Stimulated activated CD4-positive, alpha-beta T cell treated with anti-CD3 and anti-CD28 coated beads, TNF-alpha, amount 100 ng/mL, for 1 hour (primary cell): ENCODE measurements around the gene WWOX.

Source experiments
- DNase-seq, 3 donors: peaks; one replicate each; pipeline ENCODE4 v3.0.0-alpha.2; 2020; ENCODE audit warnings: low read depth in 3 of 3, low spot score in 1 of 3

The WWOX gene

DNA sequence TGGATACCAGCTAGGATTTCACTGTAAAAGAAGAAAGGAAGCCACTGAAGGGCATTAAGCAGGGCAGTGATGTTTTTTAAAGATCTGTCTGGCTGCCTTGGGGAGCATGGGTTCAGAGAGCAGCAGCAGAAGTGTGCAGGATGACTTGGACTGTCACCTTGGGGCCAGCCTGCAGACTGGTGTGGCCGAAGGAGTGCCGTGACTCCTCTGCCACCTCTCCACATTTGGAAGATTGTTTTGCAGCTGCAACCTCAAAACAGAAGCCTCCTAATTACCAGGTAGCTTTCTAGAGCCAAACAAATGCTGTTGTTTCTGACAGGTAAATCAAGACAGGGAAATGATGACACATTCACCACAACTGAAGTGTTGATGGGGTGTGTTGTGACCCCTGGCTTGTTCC lies 681.4 kb downstream of the WWOX start:
- no peak for DNase-seq

- no peak for DNase-seq
Observed at GRCh38 chr16:78782572-78782971, 683.1 kb downstream of the WWOX start.

DNA sequence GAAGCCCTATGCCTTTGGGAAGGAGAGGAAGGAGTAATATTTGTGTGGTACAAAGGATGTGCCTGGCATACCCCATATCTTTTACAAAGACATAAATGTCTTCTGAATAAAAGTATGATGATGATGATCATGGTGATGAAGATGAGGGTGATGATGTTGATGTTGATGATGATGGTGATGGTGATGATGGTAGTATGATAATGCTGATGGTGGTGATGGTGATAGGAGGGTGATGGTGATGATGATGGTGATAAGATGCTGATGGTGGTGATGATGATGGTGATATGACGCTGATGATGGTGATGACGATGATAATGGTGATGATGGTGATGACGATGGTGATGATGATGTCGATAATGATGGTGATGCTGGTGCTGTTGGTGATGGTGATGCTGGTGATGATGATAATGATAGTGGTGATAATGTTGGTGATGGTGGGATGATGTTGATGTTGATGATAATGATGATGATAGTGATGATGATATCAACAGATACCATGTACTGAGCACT lies 684.2 kb downstream of the WWOX start:
- DNase-seq, result no peak

- DNase-seq, result no peak
Observed at GRCh38 chr16:78784771-78785170, 685.3 kb downstream of the WWOX start.

DNA sequence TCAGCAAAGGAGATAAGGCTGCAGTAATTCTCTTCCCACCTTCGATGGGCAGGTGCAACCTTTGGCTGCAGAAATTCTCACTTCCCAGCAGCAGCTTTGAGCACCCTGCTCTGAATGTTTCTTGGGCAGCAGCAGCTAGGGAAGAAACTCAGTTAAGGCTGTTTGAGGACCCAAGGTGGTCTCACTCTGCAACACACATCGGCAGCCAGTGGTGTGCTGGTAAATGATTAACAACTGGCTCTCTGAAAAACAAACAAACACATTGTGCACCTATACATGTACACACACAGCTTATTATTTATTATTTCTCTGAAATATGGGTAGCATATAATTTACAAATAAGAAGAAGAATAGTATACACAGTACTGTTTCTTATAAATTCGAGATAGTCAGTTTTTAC lies 685.8 kb downstream of the WWOX start:
- no peak for DNase-seq

- DNase-seq, result no peak
Observed at GRCh38 chr16:78786635-78787034, 687.2 kb downstream of the WWOX start.

DNA sequence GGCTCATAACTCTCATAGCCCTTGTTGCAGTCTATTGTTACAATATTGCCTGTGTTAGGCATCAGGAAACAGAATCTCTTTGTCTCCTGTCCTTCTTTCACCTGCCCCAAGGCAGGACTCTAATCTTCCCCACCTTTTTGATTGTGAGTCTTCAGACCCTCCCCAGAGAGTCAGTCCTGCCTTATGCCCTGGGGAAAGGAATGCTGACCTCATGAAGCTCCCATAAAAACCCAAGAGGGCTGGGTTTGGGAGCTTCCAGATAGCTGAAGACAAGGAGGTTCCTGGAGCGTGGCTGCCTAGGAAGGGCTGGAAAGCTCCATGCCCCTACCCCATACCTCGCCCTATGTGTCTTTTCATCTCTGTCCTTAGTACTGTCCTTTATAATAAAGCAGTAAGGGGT lies 688.8 kb downstream of the WWOX start:
- no peak for DNase-seq

DNA sequence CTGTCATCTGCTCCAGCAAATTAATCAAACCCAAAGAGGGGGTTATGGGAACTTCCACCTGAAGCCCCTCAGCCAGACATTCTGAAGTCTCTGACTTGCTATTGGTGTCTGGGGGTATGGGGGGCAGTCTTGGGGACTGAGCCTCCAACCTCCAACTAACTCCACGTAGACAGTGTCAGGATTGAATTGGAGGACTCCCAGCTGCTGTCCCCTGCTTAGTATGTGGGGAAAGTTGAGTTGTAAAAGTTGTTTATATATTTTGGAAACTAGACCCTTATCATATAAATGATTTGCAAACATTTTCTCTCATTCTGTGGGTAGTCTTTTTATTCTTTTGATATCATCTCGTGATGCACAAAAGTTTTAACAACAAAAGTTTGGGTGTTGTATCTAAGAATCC lies 689.2 kb downstream of the WWOX start:
- no peak for DNase-seq

DNA sequence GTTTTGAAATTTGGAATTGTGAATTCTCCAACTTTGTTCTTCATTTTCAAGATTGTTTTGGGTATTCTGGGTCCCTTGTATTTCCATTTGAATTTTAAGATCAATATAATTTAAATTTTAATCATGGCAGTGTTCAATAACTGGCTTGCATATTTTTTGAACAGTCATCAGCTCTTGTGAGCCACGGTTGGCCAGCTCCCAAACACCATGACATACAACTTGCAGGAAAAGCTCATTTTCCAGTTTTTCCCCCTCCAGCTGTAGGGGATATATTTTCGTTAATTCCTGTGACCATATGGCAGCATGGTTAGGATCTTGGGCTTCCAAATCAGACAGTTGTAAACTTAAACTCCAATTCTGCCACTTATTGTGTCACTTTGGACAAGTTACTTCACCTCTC lies 690.1 kb downstream of the WWOX start:
- no peak for DNase-seq

- no peak for DNase-seq
Observed at GRCh38 chr16:78791011-78791410, 691.6 kb downstream of the WWOX start.

- no peak for DNase-seq
Observed at GRCh38 chr16:78791926-78792325, 692.5 kb downstream of the WWOX start.

- no peak for DNase-seq
Observed at GRCh38 chr16:78792952-78793351, 693.5 kb downstream of the WWOX start.

DNA sequence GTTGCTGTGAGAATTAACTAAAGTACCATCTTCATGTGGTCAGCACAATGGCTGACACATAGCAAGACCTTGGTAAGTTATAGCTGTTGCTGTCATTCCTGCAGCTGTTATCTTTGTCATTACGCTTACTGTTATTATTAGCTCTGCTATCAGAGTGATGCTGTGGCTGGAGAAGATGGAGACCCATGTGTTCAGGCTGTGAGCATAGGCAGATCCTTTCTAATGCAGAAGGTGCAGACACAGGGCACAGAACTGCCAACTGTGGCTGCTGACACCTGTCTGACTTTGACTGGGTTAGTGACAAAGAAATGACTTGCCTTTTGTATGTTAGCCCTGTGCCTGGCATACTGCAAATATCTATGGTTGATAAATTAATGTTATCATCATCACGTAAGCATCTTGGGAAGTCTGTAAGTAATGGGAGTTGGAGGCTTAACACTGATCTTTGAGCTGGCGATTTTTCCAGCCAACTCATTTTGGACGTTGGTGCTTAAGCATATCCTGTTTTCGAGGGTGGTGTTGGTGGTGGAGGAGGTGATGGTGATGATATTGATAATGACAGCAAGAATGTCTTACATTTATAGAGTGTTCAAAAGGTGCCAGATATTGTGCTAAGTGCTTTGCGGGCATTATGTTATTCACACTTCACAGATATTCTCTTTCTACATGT lies 695.3 kb downstream of the WWOX start:
- no peak for DNase-seq

DNA sequence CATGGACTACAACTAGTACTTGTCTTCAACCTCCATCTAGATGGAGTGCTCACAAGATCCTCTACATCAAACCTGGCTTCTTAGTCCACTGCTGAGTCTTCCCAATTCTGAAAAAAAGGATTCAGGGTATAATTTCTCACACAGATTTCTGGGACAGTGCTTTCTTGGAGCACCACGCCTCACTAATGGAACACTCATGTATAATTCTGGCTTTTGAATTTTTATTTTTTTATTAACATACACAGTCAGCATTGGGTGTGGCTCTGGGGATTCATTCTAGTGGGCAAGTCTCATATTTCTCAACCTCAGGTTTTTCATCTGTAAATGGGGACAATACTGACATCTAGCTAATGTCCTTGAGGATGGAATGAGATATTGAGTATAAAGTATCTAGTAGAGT lies 696.0 kb downstream of the WWOX start:
- DNase-seq, result no peak

DNA sequence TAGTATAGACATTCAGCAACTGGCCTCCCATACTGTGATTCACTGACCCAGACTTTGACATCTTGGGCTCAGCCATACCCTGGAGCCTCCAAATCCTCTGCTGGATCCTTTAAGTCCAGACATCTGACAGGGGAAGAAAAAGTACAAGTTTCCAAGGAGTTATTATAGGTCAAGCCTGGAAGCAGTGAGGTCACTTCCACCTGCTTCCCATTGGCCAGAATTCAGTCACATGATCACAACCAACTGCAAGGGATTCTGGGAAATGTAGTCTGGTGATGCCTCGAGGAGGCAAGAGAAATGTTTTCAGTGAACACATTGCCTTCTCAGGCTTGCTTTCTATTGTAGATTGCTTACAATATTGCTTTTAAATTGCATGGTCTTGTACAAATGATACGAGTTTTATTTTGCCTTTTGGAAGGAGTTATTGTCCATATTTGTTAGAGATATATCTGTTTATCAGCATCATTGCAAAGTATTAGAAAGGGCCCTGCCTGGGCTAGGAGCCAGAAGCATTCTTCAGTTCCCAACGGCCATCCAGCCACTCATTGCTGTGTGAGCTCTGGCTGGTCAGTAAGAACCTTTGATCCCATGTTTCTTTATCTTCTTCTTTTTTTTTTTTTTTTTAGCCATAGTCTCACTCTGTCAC lies 696.9 kb downstream of the WWOX start:
- DNase-seq, result no peak

DNA sequence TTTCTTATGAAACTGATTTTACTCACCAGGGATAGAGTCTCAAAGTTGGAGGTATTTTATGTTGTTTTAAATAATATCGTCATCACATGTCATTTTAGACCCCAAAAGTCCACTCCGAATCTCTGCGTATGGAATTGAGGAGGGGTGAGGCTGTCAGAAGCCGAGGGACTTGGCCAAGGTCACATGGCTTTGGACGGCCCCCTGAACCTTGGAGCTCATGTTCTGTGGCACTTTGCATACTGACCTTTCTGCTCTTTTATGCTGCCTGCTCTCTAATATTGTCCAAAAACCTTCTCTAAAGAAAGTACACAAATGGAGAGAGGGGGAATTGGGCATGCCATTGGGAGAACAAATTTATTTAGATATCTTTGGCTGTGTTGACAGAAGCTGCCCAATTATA lies 700.0 kb downstream of the WWOX start:
- no peak for DNase-seq

- no peak for DNase-seq
Observed at GRCh38 chr16:78800523-78800922, 701.1 kb downstream of the WWOX start.

DNA sequence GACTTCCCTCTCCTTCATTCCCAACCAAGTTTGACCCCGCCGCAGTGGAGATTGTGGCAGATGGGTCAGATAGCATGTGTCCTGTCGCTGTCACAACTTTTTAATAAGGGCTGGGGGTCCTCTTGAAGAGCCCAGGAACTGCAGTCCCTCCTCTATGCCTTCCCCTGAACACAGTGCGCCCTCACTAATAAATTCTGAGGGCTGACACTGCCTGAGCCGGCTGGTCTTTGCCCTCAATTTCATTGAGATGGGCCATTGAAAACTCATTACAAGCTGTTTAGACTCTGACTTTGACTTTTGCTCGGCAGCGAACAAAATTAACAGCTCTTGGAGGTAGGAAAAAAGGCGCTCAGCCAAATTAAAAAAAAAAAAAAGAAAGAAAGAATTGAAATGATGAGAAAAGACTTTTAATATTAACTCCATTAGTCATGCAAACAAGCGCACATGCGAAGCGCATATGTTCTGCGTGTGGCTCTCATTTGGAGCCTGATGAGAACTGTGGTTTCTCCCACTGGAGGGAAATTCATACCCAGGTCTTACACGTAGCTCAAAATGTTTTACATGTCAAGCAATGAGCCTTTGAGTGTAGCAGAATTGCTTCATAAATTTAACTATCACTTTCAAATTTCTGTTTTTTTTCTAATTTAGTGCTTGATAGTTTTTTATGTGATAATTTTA lies 704.7 kb downstream of the WWOX start:
- DNase-seq, result no peak

DNA sequence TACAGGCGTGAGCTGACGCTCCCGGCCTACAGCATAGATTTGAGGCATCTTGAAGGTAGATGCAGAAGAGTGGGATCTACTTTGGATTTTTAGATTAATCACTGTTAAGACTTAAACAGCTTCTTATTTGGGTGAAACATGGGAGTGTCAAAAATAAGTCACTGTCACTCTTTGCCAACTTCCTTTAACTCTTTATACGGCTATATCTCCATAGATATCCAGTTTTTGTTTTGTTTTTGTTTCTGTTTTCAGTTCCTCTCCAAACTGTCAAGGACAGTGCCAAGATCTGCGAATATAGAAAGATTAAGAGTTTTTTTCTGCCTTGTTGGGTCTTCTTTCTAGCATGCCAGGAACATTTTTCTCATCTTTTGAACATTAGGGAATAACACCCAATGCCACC lies 706.1 kb downstream of the WWOX start:
- DNase-seq, result no peak

- DNase-seq, result no peak
Observed at GRCh38 chr16:78811247-78811646, 711.8 kb downstream of the WWOX start.

- no peak for DNase-seq
Observed at GRCh38 chr16:78812582-78812981, 713.1 kb downstream of the WWOX start.

DNA sequence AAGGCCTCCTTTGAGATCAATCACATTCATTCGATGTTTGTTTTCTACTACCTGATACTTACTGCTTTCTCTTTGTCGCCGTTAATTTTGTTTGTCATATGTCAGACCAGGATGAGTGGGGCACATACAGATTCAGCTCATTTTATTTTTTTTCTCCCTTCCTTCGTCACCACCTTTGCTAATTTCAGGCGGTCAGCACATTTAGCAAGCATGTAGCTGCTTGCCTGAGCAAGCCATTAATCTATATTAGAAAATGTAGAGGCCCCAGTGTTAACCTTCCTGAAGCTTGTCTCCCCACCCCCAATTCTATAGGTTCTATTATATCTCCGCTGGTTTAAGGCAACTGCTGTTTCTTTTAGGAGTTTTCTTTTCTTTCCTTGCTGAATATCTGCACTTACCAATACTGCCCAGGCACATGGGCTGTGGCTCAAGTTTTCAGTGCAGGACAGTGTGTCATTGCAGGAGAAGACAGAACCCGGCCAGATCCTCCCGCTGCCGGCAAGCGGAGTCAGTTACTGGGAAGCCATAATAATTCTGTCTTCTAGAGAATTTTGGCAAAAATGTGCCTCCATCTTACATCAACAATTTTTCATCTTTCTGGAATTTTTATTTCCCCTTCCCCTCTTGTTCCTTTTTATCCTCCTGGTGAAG lies 714.3 kb downstream of the WWOX start:
- DNase-seq, result no peak
